ENCODE data around the gene DUSP18.
"Not testable (repeated sequence)": the region's sequence is repeated elsewhere in the genome, so short reads cannot be mapped to it uniquely, and the experiment has no call there.

Gene DUSP18

GRCh38 chr22:30681831-30682230 is 14.2 kb upstream of the DUSP18 start:
- H3K4me1 Mint-ChIP-seq, result peaks cover 34% of the 10 kb centered on the region
- TF ChIP-seq CTCF (IDR thresholded peaks at IDR 0.05), result no peak
- DNase-seq, result no peak
- H3K36me3 Mint-ChIP-seq (ENCODE audit: low read depth), result no peaks in the 10 kb centered on the region
- H3K27ac Mint-ChIP-seq, result peak overlapping the region; percentile 64
- H3K4me3 Mint-ChIP-seq, result no peak overlapping the region
- H3K27me3 Mint-ChIP-seq (ENCODE audit: low read depth, poor library complexity), result peaks cover 25% of the 10 kb centered on the region
- H3K9me3 Mint-ChIP-seq, result no peaks in the 10 kb centered on the region

- peak overlapping the region; percentile 68 for H3K27ac Mint-ChIP-seq
- peaks cover 39% of the 10 kb centered on the region for H3K4me1 Mint-ChIP-seq
- peaks cover 28% of the 10 kb centered on the region for H3K27me3 Mint-ChIP-seq (ENCODE audit: low read depth, poor library complexity)
- no peak overlapping the region for H3K4me3 Mint-ChIP-seq
- DNase-seq, result no peak
- no peak for TF ChIP-seq CTCF (IDR thresholded peaks at IDR 0.05)
- H3K9me3 Mint-ChIP-seq, result no peaks in the 10 kb centered on the region
- no peaks in the 10 kb centered on the region for H3K36me3 Mint-ChIP-seq (ENCODE audit: low read depth)
These were observed 13.5 kb upstream of the DUSP18 start for GRCh38 chr22:30680991-30681770.

- H3K27ac Mint-ChIP-seq; H3K36me3 Mint-ChIP-seq (ENCODE audit: low read depth); H3K4me3 Mint-ChIP-seq; DNase-seq; H3K9me3 Mint-ChIP-seq: not testable (repeated sequence)
- peaks cover 42% of the 10 kb centered on the region for H3K4me1 Mint-ChIP-seq
- peaks cover 17% of the 10 kb centered on the region for H3K27me3 Mint-ChIP-seq (ENCODE audit: low read depth, poor library complexity)
These were observed 12.4 kb upstream of the DUSP18 start for GRCh38 chr22:30679895-30680690.

- peaks cover 26% of the 10 kb centered on the region for H3K27me3 Mint-ChIP-seq (ENCODE audit: low read depth, poor library complexity)
- not testable (repeated sequence) for DNase-seq; H3K4me3 Mint-ChIP-seq; H3K36me3 Mint-ChIP-seq (ENCODE audit: low read depth); H3K9me3 Mint-ChIP-seq; H3K27ac Mint-ChIP-seq
- H3K4me1 Mint-ChIP-seq, result peaks cover 36% of the 10 kb centered on the region
These were observed 8.9 kb upstream of the DUSP18 start for GRCh38 chr22:30676565-30676964.

- no peaks in the 10 kb centered on the region for H3K36me3 Mint-ChIP-seq (ENCODE audit: low read depth)
- no peak for DNase-seq
These were observed 7.8 kb upstream of the DUSP18 start for GRCh38 chr22:30675436-30675835.

GRCh38 chr22:30674482-30674881 is 6.8 kb upstream of the DUSP18 start:
- H3K4me3 Mint-ChIP-seq, result no peak overlapping the region
- peaks cover 30% of the 10 kb centered on the region for H3K4me1 Mint-ChIP-seq
- H3K27me3 Mint-ChIP-seq (ENCODE audit: low read depth, poor library complexity), result peaks cover 40% of the 10 kb centered on the region
- H3K9me3 Mint-ChIP-seq, result no peaks in the 10 kb centered on the region
- H3K27ac Mint-ChIP-seq, result no peak overlapping the region
- no peak for TF ChIP-seq CTCF (IDR thresholded peaks at IDR 0.05)
- no peaks in the 10 kb centered on the region for H3K36me3 Mint-ChIP-seq (ENCODE audit: low read depth)
- DNase-seq, result no peak

More at GRCh38 chr22:30675436-30675835, 7.8 kb upstream of the DUSP18 start:
- Mint-ChIP-seq H3K9me3 (no peaks in the 10 kb centered on the region), H3K27ac (no peak overlapping the region), H3K4me1 (peaks cover 35% of the 10 kb centered on the region), H3K27me3 (ENCODE audit: low read depth, poor library complexity) (peaks cover 35% of the 10 kb centered on the region), H3K4me3 (no peak overlapping the region)
- TF ChIP-seq CTCF (IDR thresholded peaks at IDR 0.05), result no peak

Data from nephron progenitor cell (in vitro differentiated cells).